HFFc6 (cell line): ENCODE measurements around the gene MAPKAP1. TPM values are rescaled to one million over a fixed set of nuclear protein-coding genes. Genes with fewer than 3 reads are reported as not detected.
A peak's percentile ranks its signal among the peaks of the same experiment; 100 is the strongest.

Experiments
- DNase-seq: peaks from one replicate; pipeline ENCODE4 v3.0.0-alpha.2; 2018
- H3K27ac Mint-ChIP-seq: 2 replicates; pipeline ENCODE4 v1.8.0; 2020; ENCODE audit warnings: mild to moderate bottlenecking, mixed read lengths
- H3K27me3 Mint-ChIP-seq: 2 replicates; pipeline ENCODE4 v1.8.0; 2021; ENCODE audit warnings: mild to moderate bottlenecking, moderate library complexity, mixed read lengths; ENCODE audit not compliant: insufficient read depth
- H3K36me3 Mint-ChIP-seq: 2 replicates; pipeline ENCODE4 v1.8.0; 2021; ENCODE audit warnings: low read depth, mixed read lengths
- H3K4me1 Mint-ChIP-seq: 2 replicates; pipeline ENCODE4 v1.8.0; 2020; ENCODE audit warnings: low read depth, mixed read lengths
- H3K4me3 Mint-ChIP-seq: 2 replicates; pipeline ENCODE4 v1.8.0; 2020; ENCODE audit warnings: mild to moderate bottlenecking, moderate library complexity, mixed read lengths
- H3K9me3 Mint-ChIP-seq: 2 replicates; pipeline ENCODE4 v1.8.0; 2020; ENCODE audit warnings: mild to moderate bottlenecking, mixed read lengths
- total RNA-seq, 6 experiments: library from RNA; stranded (reverse); fragmentation: NEBNext Ultra II Directional; extraction: Animal tissue kit (Norgen Biotek cat#: 25700); gene quantifications; 2 replicates in 1 of 6; 3 replicates in 5 of 6; pipeline ENCODE4 v1.2.3, GENCODE V29; 2021
- TF ChIP-seq, protein P1 (sequence below): fragments of 200-600 bp; sonication (generic); IDR thresholded peaks from 2 replicates; pipeline ENCODE4 v1.5.0; 2021; ENCODE audit warnings: antibody characterized with exemption, mild to moderate bottlenecking

MAPKAP1 gene
- total RNA-seq, 6 experiments from 2014 or later, result 115 to 167 (median 130) TPM

DNA sequence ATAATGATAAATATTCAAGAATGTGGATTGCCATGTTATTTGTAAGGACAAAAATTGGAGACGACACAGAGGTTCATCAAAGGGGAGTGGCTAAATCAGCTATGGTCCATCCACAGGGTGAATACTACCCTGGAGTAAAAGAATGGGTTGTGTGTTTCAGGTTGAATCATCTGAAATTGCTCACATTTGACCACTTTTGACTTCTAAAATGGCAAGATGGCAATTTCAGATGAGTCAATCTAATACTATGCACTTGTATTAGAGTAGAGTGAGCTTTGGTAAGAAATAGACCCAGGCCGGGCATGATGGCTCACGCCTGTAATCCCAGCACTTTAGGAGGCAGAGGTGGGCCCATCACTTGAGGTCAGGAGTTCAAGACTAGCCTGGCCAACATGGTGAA lies 313.6 kb downstream of the MAPKAP1 start:
- Mint-ChIP-seq H3K27me3 (peaks cover 4% of the 10 kb centered on the region), H3K4me1 (peaks cover 23% of the 10 kb centered on the region), H3K27ac (no peak overlapping the region), H3K9me3 (no peaks in the 10 kb centered on the region), H3K4me3 (no peak overlapping the region), H3K36me3 (no peaks in the 10 kb centered on the region; the same call in 1 of the 2 replicates)
- DNase-seq, result peak; percentile 62
- TF ChIP-seq, protein P1, sequence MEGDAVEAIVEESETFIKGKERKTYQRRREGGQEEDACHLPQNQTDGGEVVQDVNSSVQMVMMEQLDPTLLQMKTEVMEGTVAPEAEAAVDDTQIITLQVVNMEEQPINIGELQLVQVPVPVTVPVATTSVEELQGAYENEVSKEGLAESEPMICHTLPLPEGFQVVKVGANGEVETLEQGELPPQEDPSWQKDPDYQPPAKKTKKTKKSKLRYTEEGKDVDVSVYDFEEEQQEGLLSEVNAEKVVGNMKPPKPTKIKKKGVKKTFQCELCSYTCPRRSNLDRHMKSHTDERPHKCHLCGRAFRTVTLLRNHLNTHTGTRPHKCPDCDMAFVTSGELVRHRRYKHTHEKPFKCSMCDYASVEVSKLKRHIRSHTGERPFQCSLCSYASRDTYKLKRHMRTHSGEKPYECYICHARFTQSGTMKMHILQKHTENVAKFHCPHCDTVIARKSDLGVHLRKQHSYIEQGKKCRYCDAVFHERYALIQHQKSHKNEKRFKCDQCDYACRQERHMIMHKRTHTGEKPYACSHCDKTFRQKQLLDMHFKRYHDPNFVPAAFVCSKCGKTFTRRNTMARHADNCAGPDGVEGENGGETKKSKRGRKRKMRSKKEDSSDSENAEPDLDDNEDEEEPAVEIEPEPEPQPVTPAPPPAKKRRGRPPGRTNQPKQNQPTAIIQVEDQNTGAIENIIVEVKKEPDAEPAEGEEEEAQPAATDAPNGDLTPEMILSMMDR, result no peak

DNA sequence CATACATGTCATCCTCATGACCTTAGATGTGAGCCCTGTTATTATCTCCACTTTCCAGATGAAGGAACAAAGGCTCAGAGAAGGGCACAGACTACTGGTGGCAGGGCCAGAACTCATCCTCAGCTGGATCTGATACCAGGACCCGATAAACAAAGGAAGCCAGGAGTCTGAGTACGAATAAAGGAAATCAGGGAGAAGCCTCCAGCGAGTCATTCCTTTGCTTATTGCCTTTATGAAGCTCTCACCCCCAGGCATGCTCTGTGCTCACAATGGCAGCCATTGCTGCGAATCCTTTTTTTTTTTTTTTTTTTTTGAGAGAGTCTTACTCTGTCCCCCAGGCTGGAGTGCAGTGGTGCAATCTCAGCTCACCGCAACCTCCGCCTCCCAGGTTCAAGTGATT lies 315.3 kb downstream of the MAPKAP1 start:
- H3K4me1 Mint-ChIP-seq, result peaks cover 23% of the 10 kb centered on the region
- DNase-seq, result peak; percentile 14
- TF ChIP-seq, protein P1, result no peak
- no peak overlapping the region for H3K27ac Mint-ChIP-seq
- H3K27me3 Mint-ChIP-seq, result peaks cover 4% of the 10 kb centered on the region
- H3K36me3 Mint-ChIP-seq, result no peaks in the 10 kb centered on the region; the same call in 1 of the 2 replicates
- H3K9me3 Mint-ChIP-seq, result no peaks in the 10 kb centered on the region
- no peak overlapping the region for H3K4me3 Mint-ChIP-seq

DNA sequence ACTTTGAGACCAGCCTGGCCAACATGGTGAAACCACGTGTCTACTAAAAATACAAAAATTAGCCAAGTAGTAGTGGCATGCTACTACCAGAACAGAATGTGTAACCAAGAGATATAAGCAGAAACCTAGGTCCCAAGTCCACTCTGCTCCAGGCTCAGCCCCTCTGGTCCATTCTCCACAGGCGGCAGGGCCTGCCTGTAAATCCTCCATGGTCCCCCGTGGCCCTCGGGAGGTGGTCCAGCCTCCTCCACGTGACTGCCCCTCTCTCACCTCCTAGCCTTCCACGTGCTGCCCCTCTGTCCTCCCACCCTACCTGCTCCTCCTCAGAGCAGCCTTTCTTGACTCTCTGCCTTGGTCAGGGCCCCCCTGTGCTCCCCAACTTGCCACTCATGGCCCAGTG lies 318.0 kb downstream of the MAPKAP1 start:
- Mint-ChIP-seq H3K4me3 (no peak overlapping the region), H3K27ac (no peak overlapping the region), H3K36me3 (no peaks in the 10 kb centered on the region), H3K27me3 (peaks cover 9% of the 10 kb centered on the region), H3K4me1 (peaks cover 20% of the 10 kb centered on the region), H3K9me3 (no peaks in the 10 kb centered on the region)
- TF ChIP-seq, protein P1, result no peak
- DNase-seq, result no peak

GRCh38 chr9:125387861-125388524 lies 319.0 kb downstream of the MAPKAP1 start:
- no peak for DNase-seq
- TF ChIP-seq, protein P1, result no peak
- Mint-ChIP-seq H3K27ac (no peak overlapping the region), H3K9me3 (no peaks in the 10 kb centered on the region), H3K4me1 (peaks cover 10% of the 10 kb centered on the region; the same call in 1 of the 2 replicates), H3K36me3 (no peaks in the 10 kb centered on the region), H3K27me3 (peaks cover 9% of the 10 kb centered on the region), H3K4me3 (no peak overlapping the region)

Other genes with a start within 250 kb of the MAPKAP1 start
- 10 to 100 TPM; 32.2 to 44.3 (median 40.3) TPM for gene PBX3, start 40.2 kb upstream of the MAPKAP1 start, total RNA-seq